KMS-11 (cell line): Measurements from ENCODE around the gene KRTAP24-1.

Experiments used
- H2AFZ ChIP-seq: fragments of 200-600 bp; sonication (generic); 2 replicates; pipeline ENCODE4 v1.6.1; 2016; ENCODE audit warnings: antibody characterized with exemption, mixed run types, low read depth
- H3K27ac ChIP-seq: fragments of 200-600 bp; sonication (generic); 2 replicates; pipeline ENCODE4 v1.6.1; 2016; ENCODE audit warnings: mild to moderate bottlenecking, mixed run types
- H3K27me3 ChIP-seq: fragments of 200-600 bp; sonication (generic); 2 replicates; pipeline ENCODE4 v1.6.1; 2017; ENCODE audit warnings: mild to moderate bottlenecking, low read depth, mixed run types, moderate library complexity; ENCODE audit not compliant: insufficient read depth
- H3K36me3 ChIP-seq: fragments of 200-600 bp; sonication (generic); 2 replicates; pipeline ENCODE4 v1.6.1; 2017; ENCODE audit warnings: mild to moderate bottlenecking, mixed run types; ENCODE audit not compliant: insufficient read depth
- H3K4me1 ChIP-seq: fragments of 200-600 bp; sonication (generic); 2 replicates; pipeline ENCODE4 v1.6.1; 2016; ENCODE audit warnings: mild to moderate bottlenecking, low read depth, mixed run types; ENCODE audit not compliant: poor library complexity, severe bottlenecking
- H3K4me2 ChIP-seq: fragments of 200-600 bp; sonication (generic); 2 replicates; pipeline ENCODE4 v1.7.0; 2016; ENCODE audit warnings: mild to moderate bottlenecking, mixed run types
- H3K4me3 ChIP-seq: fragments of 200-600 bp; sonication (generic); IDR thresholded peaks from 2 replicates; pipeline ENCODE4 v1.6.1; 2017; ENCODE audit warnings: low read depth, low read length, mixed read lengths; ENCODE audit not compliant: insufficient read depth
- H3K79me2 ChIP-seq: fragments of 200-600 bp; sonication (generic); 2 replicates; pipeline ENCODE4 v1.6.1; 2016; ENCODE audit warnings: low read depth, mixed run types; ENCODE audit not compliant: insufficient read depth
- H3K9ac ChIP-seq: fragments of 200-600 bp; sonication (generic); 2 replicates; pipeline ENCODE4 v1.6.1; 2016; ENCODE audit warnings: mild to moderate bottlenecking, mixed run types
- H4K20me1 ChIP-seq: fragments of 200-600 bp; sonication (generic); 2 replicates; pipeline ENCODE4 v1.6.1; 2016; ENCODE audit warnings: mild to moderate bottlenecking, mixed run types; ENCODE audit not compliant: insufficient read depth
- TF ChIP-seq, protein P1 (sequence below): fragments of 200-600 bp; sonication (generic); conservative IDR thresholded peaks from 2 replicates; pipeline ENCODE4 v1.6.1; 2017; ENCODE audit warnings: low read depth, mild to moderate bottlenecking, antibody characterized with exemption, low read length, moderate library complexity, mixed read lengths

Gene KRTAP24-1

DNA sequence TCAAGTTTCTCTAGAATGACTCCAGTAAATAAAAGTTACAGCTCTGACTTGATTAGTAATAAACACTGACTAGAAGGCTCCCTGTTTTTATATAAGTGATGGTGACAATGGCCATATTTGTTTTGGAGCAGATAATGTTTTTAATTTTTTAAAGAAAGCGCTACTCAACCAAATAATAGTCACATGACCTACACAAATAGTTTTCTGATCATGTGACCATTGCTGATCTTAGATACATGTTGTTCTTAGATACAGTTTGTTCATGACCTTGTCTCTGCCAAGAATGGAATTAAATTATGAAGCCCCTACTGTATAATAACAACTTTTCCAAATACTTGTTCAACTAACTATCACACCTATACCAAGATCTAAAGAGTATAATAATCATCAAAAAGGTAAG, 44.6 kb downstream of the KRTAP24-1 start:
- Histone ChIP-seq H3K79me2 (no peaks in the 10 kb centered on the region), H3K4me3 (no peak overlapping the region), H3K27ac (no peak overlapping the region), H3K4me1 (no peaks in the 10 kb centered on the region), H4K20me1 (no peaks in the 10 kb centered on the region), H3K9ac (no peak overlapping the region), H3K27me3 (no peaks in the 10 kb centered on the region), H3K4me2 (no peak overlapping the region), H2AFZ (no peak overlapping the region), H3K36me3 (no peaks in the 10 kb centered on the region)
- TF ChIP-seq, protein P1, sequence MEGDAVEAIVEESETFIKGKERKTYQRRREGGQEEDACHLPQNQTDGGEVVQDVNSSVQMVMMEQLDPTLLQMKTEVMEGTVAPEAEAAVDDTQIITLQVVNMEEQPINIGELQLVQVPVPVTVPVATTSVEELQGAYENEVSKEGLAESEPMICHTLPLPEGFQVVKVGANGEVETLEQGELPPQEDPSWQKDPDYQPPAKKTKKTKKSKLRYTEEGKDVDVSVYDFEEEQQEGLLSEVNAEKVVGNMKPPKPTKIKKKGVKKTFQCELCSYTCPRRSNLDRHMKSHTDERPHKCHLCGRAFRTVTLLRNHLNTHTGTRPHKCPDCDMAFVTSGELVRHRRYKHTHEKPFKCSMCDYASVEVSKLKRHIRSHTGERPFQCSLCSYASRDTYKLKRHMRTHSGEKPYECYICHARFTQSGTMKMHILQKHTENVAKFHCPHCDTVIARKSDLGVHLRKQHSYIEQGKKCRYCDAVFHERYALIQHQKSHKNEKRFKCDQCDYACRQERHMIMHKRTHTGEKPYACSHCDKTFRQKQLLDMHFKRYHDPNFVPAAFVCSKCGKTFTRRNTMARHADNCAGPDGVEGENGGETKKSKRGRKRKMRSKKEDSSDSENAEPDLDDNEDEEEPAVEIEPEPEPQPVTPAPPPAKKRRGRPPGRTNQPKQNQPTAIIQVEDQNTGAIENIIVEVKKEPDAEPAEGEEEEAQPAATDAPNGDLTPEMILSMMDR = no peak

- no peak overlapping the region for H3K9ac ChIP-seq
- H3K4me3 ChIP-seq = no peak overlapping the region
- H3K79me2 ChIP-seq = no peaks in the 10 kb centered on the region
- no peak overlapping the region for H3K4me2 ChIP-seq
- TF ChIP-seq, protein P1 = no peak
- H3K27me3 ChIP-seq = no peaks in the 10 kb centered on the region
- H3K4me1 ChIP-seq = no peaks in the 10 kb centered on the region
- no peaks in the 10 kb centered on the region for H4K20me1 ChIP-seq
- H3K36me3 ChIP-seq = no peaks in the 10 kb centered on the region
- H3K27ac ChIP-seq = no peak overlapping the region
- no peak overlapping the region for H2AFZ ChIP-seq
These were observed 48.1 kb downstream of the KRTAP24-1 start for GRCh38 chr21:30234643-30235042.

DNA sequence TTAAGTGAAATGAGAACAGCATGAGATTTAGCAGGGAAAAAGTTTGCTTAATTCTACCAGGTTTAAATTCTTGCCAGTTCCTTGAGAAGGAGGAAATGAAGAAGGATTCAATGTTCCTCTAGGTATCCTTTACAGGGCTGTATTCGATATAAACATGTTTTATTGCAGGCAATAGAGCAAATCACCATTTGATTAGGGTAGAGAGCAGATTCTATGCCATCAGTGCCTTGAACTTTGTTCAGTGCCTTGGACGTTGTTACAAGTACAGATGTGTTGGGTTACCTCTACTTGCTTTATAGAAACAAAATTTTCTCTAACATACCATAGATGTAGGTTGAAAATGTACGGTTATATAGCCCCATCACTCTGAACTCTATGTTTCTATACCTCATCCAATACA, 48.7 kb downstream of the KRTAP24-1 start:
- H4K20me1 ChIP-seq = no peaks in the 10 kb centered on the region
- no peak overlapping the region for H3K27ac ChIP-seq
- no peak overlapping the region for H2AFZ ChIP-seq
- no peaks in the 10 kb centered on the region for H3K27me3 ChIP-seq
- H3K4me3 ChIP-seq = no peak overlapping the region
- no peaks in the 10 kb centered on the region for H3K4me1 ChIP-seq
- no peaks in the 10 kb centered on the region for H3K79me2 ChIP-seq
- H3K4me2 ChIP-seq = no peak overlapping the region
- H3K9ac ChIP-seq = no peak overlapping the region
- no peaks in the 10 kb centered on the region for H3K36me3 ChIP-seq
- TF ChIP-seq, protein P1 = no peak

DNA sequence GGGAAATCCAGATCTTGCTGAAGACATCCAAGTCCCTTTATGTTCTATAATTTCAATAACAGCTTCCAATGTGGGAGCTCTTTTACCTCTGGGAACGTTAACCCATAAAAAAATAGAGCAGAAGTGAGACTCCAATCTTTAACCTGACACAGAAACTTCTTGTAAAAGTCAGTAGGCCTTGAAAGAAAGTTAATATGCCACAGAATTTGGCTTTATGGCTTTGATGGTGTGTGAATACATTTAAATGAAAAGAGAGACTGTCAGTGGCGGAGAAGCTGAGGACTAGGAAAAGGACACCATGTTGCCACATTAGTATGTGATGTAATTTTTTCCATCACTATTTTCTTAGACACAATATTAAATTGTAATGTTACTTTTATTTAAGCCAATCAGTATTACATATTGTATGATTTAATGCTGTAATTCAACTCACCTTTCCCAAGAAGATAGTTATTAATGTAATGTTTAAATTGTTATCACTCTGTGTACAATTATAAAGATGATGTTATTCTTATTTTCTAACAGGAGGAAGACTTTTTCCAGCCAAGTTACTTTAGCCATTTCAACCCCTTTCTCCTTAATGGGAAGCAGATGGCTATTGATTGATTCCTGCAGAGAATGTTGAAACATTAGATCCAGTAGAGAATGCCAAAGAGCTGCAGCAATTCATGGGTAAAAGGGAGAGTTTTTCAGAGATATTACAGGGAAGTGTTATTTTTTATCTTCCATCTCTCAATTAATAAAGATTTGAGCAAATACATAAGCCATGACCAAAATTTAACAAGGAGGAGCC, 49.3 kb downstream of the KRTAP24-1 start:
- Histone ChIP-seq H3K4me2 (no peak overlapping the region), H3K4me1 (no peaks in the 10 kb centered on the region), H3K79me2 (no peaks in the 10 kb centered on the region), H3K27me3 (no peaks in the 10 kb centered on the region), H3K36me3 (no peaks in the 10 kb centered on the region), H4K20me1 (no peaks in the 10 kb centered on the region), H2AFZ (no peak overlapping the region), H3K27ac (no peak overlapping the region), H3K9ac (no peak overlapping the region), H3K4me3 (no peak overlapping the region)
- TF ChIP-seq, protein P1 = no peak
